ENCODE results near the gene SCAMP1.

DNA sequence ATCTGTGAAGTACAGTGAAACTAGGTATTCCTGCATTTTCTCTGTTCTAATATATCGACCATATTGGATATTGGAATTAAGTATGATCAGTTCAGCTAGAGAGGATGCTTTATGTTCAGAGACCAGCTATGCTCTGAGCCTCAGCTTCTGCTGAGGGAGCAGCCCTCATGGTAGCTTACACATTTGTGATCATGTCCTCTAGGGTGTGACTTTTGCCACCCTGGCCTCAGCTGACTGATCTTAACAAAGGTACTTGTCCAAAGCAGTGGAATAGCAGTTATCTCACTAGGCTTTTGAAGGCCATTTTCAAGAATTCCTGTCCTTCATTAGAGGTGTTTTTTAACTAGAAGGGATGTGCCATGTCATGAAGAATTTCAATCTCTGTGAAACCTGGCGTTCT, 9.3 kb downstream of the SCAMP1 start:
- TF ChIP-seq CTCF (IDR thresholded peaks at IDR 0.05; ENCODE audit: poor library complexity, severe bottlenecking), result no peak
- TF ChIP-seq EZH2 (IDR thresholded peaks at IDR 0.05; ENCODE audit: borderline replicate concordance, insufficient read depth, low read length, poor library complexity, severe bottlenecking), result no peak
- no peak for TF ChIP-seq POLR2AphosphoS5 (IDR thresholded peaks at IDR 0.05)
- TF ChIP-seq EP300 (conservative IDR thresholded peaks at IDR 0.05; ENCODE audit: poor library complexity, severe bottlenecking), result no peak

Measured in neural cell (in vitro differentiated cells).